GM11168 (cell line): ENCODE data around the gene CHAF1A.

ENCODE experiments used
- in situ Hi-C: fragments of 300-500 bp; cut with MboI; formaldehyde crosslinking; loops from one replicate; pipeline ENCODE4 v1.12.0; 2022; ENCODE audit warnings: low sequenced_read_pairs; ENCODE audit not compliant: unreplicated experiment

Gene CHAF1A

GRCh38 chr19:4432918-4433506 is 30.6 kb downstream of the CHAF1A start:
- in situ Hi-C loops: no loop called here

- in situ Hi-C loops: no loop called here
Measured at GRCh38 chr19:4434391-4434790, 32.0 kb downstream of the CHAF1A start.

GRCh38 chr19:4436231-4436630 is 33.8 kb downstream of the CHAF1A start:
- in situ Hi-C loops: no loop called here

- in situ Hi-C loops: no loop called here
Measured at GRCh38 chr19:4437103-4437502, 34.7 kb downstream of the CHAF1A start.

- in situ Hi-C loops: no loop called here
Measured at GRCh38 chr19:4439243-4439642, 36.8 kb downstream of the CHAF1A start.

GRCh38 chr19:4441994-4442818 is 39.8 kb downstream of the CHAF1A start:
- in situ Hi-C loops: no loop called here

- in situ Hi-C loops: no loop called here
Measured at GRCh38 chr19:4442819-4443146, 40.3 kb downstream of the CHAF1A start.

- in situ Hi-C loops: no loop called here
Measured at GRCh38 chr19:4443188-4443587, 40.7 kb downstream of the CHAF1A start.

- in situ Hi-C loops: no loop called here
Measured at GRCh38 chr19:4443966-4444764, 41.7 kb downstream of the CHAF1A start.

GRCh38 chr19:4444765-4445741 is 42.6 kb downstream of the CHAF1A start:
- in situ Hi-C loops: no loop called here

GRCh38 chr19:4445963-4446703 is 43.7 kb downstream of the CHAF1A start:
- in situ Hi-C loops: no loop called here

GRCh38 chr19:4446704-4447200 is 44.3 kb downstream of the CHAF1A start:
- in situ Hi-C loops: no loop called here

GRCh38 chr19:4447327-4448146 is 45.1 kb downstream of the CHAF1A start:
- in situ Hi-C loops: no loop called here

- in situ Hi-C loops: no loop called here
Measured at GRCh38 chr19:4448147-4448985, 45.9 kb downstream of the CHAF1A start.

- in situ Hi-C loops: no loop called here
Measured at GRCh38 chr19:4449022-4449638, 46.7 kb downstream of the CHAF1A start.

GRCh38 chr19:4449639-4450028 is 47.2 kb downstream of the CHAF1A start:
- in situ Hi-C loops: no loop called here
